GM23338 (cell line): ENCODE measurements around the gene GALK1. TPM values are rescaled to one million over a fixed set of nuclear protein-coding genes. Genes with fewer than 3 reads are reported as not detected.

Experiments used
- ATAC-seq: fragments of 200-7000 bp; cut with Tn5 transposase; 3 replicates; pipeline ENCODE4 v1.9.1; 2020
- DNase-seq: peaks from one replicate; pipeline ENCODE4 v3.0.0-alpha.2; 2015; ENCODE audit warnings: low spot score
- H2AFZ ChIP-seq: fragments of 200-600 bp; sonication (generic); 2 replicates; pipeline ENCODE4 v1.8.0; 2016; ENCODE audit warnings: antibody characterized with exemption, mild to moderate bottlenecking, moderate library complexity
- H3F3A ChIP-seq: fragments of 200-600 bp; sonication (generic); replicated peaks from 2 replicates; pipeline ENCODE4 v1.8.0; 2017; ENCODE audit warnings: antibody characterized with exemption, mixed run types, low read depth
- H3K27ac ChIP-seq: fragments of 200-600 bp; sonication (generic); 2 replicates; pipeline ENCODE4 v1.6.1; 2016; ENCODE audit warnings: low read depth
- H3K27me3 ChIP-seq: fragments of 200-600 bp; sonication (generic); 2 replicates; pipeline ENCODE4 v1.8.0; 2016; ENCODE audit warnings: mild to moderate bottlenecking, mixed run types, moderate library complexity; ENCODE audit not compliant: insufficient read depth
- H3K36me3 ChIP-seq: fragments of 200-600 bp; sonication (generic); 2 replicates; pipeline ENCODE4 v1.8.0; 2016; ENCODE audit warnings: mild to moderate bottlenecking; ENCODE audit not compliant: insufficient read depth
- H3K4me1 ChIP-seq: fragments of 200-600 bp; sonication (generic); 2 replicates; pipeline ENCODE4 v1.8.0; 2016; ENCODE audit warnings: mild to moderate bottlenecking, moderate library complexity; ENCODE audit not compliant: insufficient read depth
- H3K4me2 ChIP-seq: fragments of 200-600 bp; sonication (generic); 2 replicates; pipeline ENCODE4 v1.7.1; 2017; ENCODE audit warnings: mixed run types
- H3K4me3 ChIP-seq: fragments of 200-600 bp; sonication (generic); 2 replicates; pipeline ENCODE4 v1.6.1; 2016; ENCODE audit warnings: mixed run types
- H3K79me2 ChIP-seq: fragments of 200-600 bp; sonication (generic); replicated peaks from 2 replicates; pipeline ENCODE4 v1.8.0; 2017; ENCODE audit warnings: mild to moderate bottlenecking; ENCODE audit not compliant: insufficient read depth
- H3K9me2 ChIP-seq: fragments of 200-600 bp; sonication (generic); 2 replicates; pipeline ENCODE4 v1.8.0; 2017; ENCODE audit not compliant: insufficient read depth
- H4K20me1 ChIP-seq: fragments of 200-600 bp; sonication (generic); replicated peaks from 2 replicates; pipeline ENCODE4 v1.8.0; 2017; ENCODE audit warnings: mild to moderate bottlenecking; ENCODE audit not compliant: insufficient read depth
- H3K27ac Mint-ChIP-seq: 2 replicates; pipeline ENCODE4 v1.8.0; 2020; ENCODE audit warnings: inconsistent platforms, mild to moderate bottlenecking, moderate library complexity, mixed read lengths
- H3K27me3 Mint-ChIP-seq: 3 replicates; pipeline ENCODE4 v1.8.0; 2022; ENCODE audit warnings: low read depth, mild to moderate bottlenecking, moderate library complexity, mixed read lengths, inconsistent platforms; ENCODE audit not compliant: insufficient read depth, poor library complexity
- H3K36me3 Mint-ChIP-seq: 3 replicates; pipeline ENCODE4 v1.8.0; 2021; ENCODE audit warnings: low read depth, mild to moderate bottlenecking, inconsistent platforms, moderate library complexity, mixed read lengths
- H3K4me1 Mint-ChIP-seq: 3 replicates; pipeline ENCODE4 v1.8.0; 2020; ENCODE audit warnings: mild to moderate bottlenecking, inconsistent platforms, mixed read lengths
- H3K4me3 Mint-ChIP-seq: 3 replicates; pipeline ENCODE4 v1.8.0; 2021; ENCODE audit warnings: moderate library complexity, mild to moderate bottlenecking, inconsistent platforms, mixed read lengths
- H3K9me3 Mint-ChIP-seq: 3 replicates; pipeline ENCODE4 v1.8.0; 2020; ENCODE audit warnings: moderate library complexity, mild to moderate bottlenecking, inconsistent platforms, mixed read lengths
- CREB1 ChIP-seq: fragments of 250-450 bp; sonication (Bioruptor Pico); IDR thresholded peaks from 2 replicates; pipeline ENCODE4 v1.5.0; 2020; ENCODE audit warnings: low read depth, mild to moderate bottlenecking, moderate library complexity
- CTCF ChIP-seq, 2 experiments: fragments of 200-600 bp in 1 of 2; sonication (generic) in 1 of 2; conservative IDR thresholded peaks; 2 replicates each; pipeline versions ENCODE4 v1.5.1 to v1.6.1; 2016 to 2017; ENCODE audit warnings: antibody characterized with exemption in 2 of 2, low read depth in 2 of 2, mild to moderate bottlenecking in 2 of 2, moderate library complexity in 1 of 2
- ETS1 ChIP-seq: IDR thresholded peaks from 2 replicates; pipeline ENCODE4 v1.6.1; 2016; ENCODE audit warnings: antibody characterized with exemption
- EZH2 ChIP-seq: fragments of 200-600 bp; sonication (generic); IDR thresholded peaks from one replicate; pipeline ENCODE4 v1.8.0; 2017; ENCODE audit warnings: antibody characterized with exemption, mild to moderate bottlenecking, low read depth; ENCODE audit not compliant: unreplicated experiment
- EZH2phosphoT487 ChIP-seq: fragments of 200-600 bp; sonication (generic); IDR thresholded peaks from one replicate; pipeline ENCODE4 v1.8.1; 2018; ENCODE audit warnings: antibody characterized with exemption; ENCODE audit not compliant: unreplicated experiment
- NANOG ChIP-seq: IDR thresholded peaks from 2 replicates; pipeline ENCODE4 v1.6.1; 2016; ENCODE audit warnings: antibody characterized with exemption, borderline replicate concordance
- STAT1 ChIP-seq: IDR thresholded peaks from one replicate; pipeline ENCODE4 v1.6.1; 2016; ENCODE audit warnings: antibody characterized with exemption; ENCODE audit not compliant: unreplicated experiment
- ZNF114 ChIP-seq: fragments of 250-450 bp; sonication (Bioruptor Pico); IDR thresholded peaks from 2 replicates; pipeline ENCODE4 v1.5.0; 2020; ENCODE audit warnings: mild to moderate bottlenecking, moderate library complexity
- ZNF331 ChIP-seq: fragments of 250-450 bp; sonication (Bioruptor Pico); IDR thresholded peaks from 2 replicates; pipeline ENCODE4 v1.5.0; 2020; ENCODE audit warnings: low read depth, mild to moderate bottlenecking, moderate library complexity
- ZNF462 ChIP-seq: fragments of 250-450 bp; sonication (Bioruptor Pico); IDR thresholded peaks from 2 replicates; pipeline ENCODE4 v1.5.0; 2020; ENCODE audit warnings: mild to moderate bottlenecking, moderate library complexity
- polyA plus RNA-seq: library from polyadenylated mRNA; unstranded; fragments of >200 nt; fragmentation: Nextera tagmentation; extraction: Ambion mirVana; gene quantifications from 2 replicates; pipeline ENCODE4 v1.2.1, GENCODE V29; 2016
- total RNA-seq: library from RNA; depleted of rRNA; stranded (reverse); fragments of >200 nt; shearing (Covaris generic); gene quantifications from 2 replicates; pipeline ENCODE4 v1.2.3, GENCODE V29; 2014

The GALK1 gene
- total and polyA plus RNA-seq, 2 experiments from 2014 or later = 30.5 to 31.7 TPM

GRCh38 chr17:75734674-75735294 lies 30.2 kb downstream of the GALK1 start:
- H3K36me3 ChIP-seq = no peaks in the 10 kb centered on the region
- Mint-ChIP-seq H3K27ac (no peak overlapping the region), H3K4me3 (no peak overlapping the region), H3K9me3 (no peaks in the 10 kb centered on the region), H3K27me3 (peaks cover 4% of the 10 kb centered on the region), H3K36me3 (no peaks in the 10 kb centered on the region; the same call in 2 of the 3 replicates), H3K4me1 (0 out of 3 replicates have a peak, but pooled peaks cover 6% of the 10 kb centered on the region)
- H3F3A ChIP-seq = no peaks in the 10 kb centered on the region
- H3K4me3 ChIP-seq = no peak overlapping the region
- H3K4me2 ChIP-seq = no peak overlapping the region
- H3K27ac ChIP-seq = no peak overlapping the region
- H3K27me3 ChIP-seq = no peaks in the 10 kb centered on the region
- H4K20me1 ChIP-seq = no peaks in the 10 kb centered on the region
- no peaks in the 10 kb centered on the region for H3K9me2 ChIP-seq
- TF ChIP-seq CTCF (conservative IDR thresholded peaks at IDR 0.05; ENCODE audit: low read depth in 2 of 2) = no peak
- no peaks in the 10 kb centered on the region for H3K4me1 ChIP-seq
- DNase-seq (no peak), ATAC-seq (no peak)
- no peaks in the 10 kb centered on the region for H3K79me2 ChIP-seq
- no peak overlapping the region for H2AFZ ChIP-seq

GRCh38 chr17:75733471-75733870 lies 31.5 kb downstream of the GALK1 start:
- H3K4me3 Mint-ChIP-seq = no peak overlapping the region
- no peak overlapping the region for H2AFZ ChIP-seq
- H3K36me3 ChIP-seq = no peaks in the 10 kb centered on the region
- no peaks in the 10 kb centered on the region for H4K20me1 ChIP-seq
- H3K36me3 Mint-ChIP-seq = no peaks in the 10 kb centered on the region; the same call in 2 of the 3 replicates
- no peaks in the 10 kb centered on the region for H3K9me2 ChIP-seq
- H3K4me1 Mint-ChIP-seq = 0 out of 3 replicates have a peak, but pooled peaks cover 6% of the 10 kb centered on the region
- H3K4me2 ChIP-seq = no peak overlapping the region
- no peaks in the 10 kb centered on the region for H3F3A ChIP-seq
- no peak for DNase-seq
- H3K27me3 ChIP-seq = no peaks in the 10 kb centered on the region
- ATAC-seq = no peak
- no peak overlapping the region for H3K4me3 ChIP-seq
- no peak overlapping the region for H3K27ac ChIP-seq
- H3K27ac Mint-ChIP-seq = no peak overlapping the region
- no peaks in the 10 kb centered on the region for H3K4me1 ChIP-seq
- H3K79me2 ChIP-seq = no peaks in the 10 kb centered on the region
- peaks cover 2% of the 10 kb centered on the region for H3K27me3 Mint-ChIP-seq
- H3K9me3 Mint-ChIP-seq = no peaks in the 10 kb centered on the region
- TF ChIP-seq ETS1 (no peak), ZNF114 (CRISPR knock-in tag) (no peak), ZNF462 (no peak), NANOG (no peak), EZH2 (no peak), CREB1 (CRISPR knock-in tag) (no peak), ZNF331 (CRISPR knock-in tag) (no peak), EZH2phosphoT487 (no peak), STAT1 (no peak), CTCF (conservative IDR thresholded peaks at IDR 0.05; ENCODE audit: low read depth in 2 of 2) (no peak)
